ENCODE measurements around the gene GPR15. TPM values are rescaled to one million over a fixed set of nuclear protein-coding genes. Genes with fewer than 3 reads are reported as not detected.
A peak's percentile ranks its signal among the peaks of the same experiment; 100 is the strongest.

Gene GPR15
- total RNA-seq, 4 donors from 2014 or later: 1.5 to 2.7 (median 1.7) TPM

GRCh38 chr3:98560911-98561310 is 29.1 kb downstream of the GPR15 start:
- Histone ChIP-seq H3K4me3 (no peak overlapping the region), H3K27ac (no peak overlapping the region), H3K27me3 (no peaks in the 10 kb centered on the region), H3K36me3 (no peaks in the 10 kb centered on the region), H3K4me1 (peaks cover 0 to 7% (median 0%) of the 10 kb centered on the region in 3 donors), H3K9me3 (no peaks in the 10 kb centered on the region)
- intact Hi-C loops (cut with DNase I): no loop called here
- no peak for DNase-seq
- TF ChIP-seq POLR2A (IDR thresholded peaks at IDR 0.05) (no peak), CTCF (IDR thresholded peaks at IDR 0.05) (no peak)
- WGBS, 2 donors: 75 to 88% methylated on average over 2 of the region's 2 CpGs

GRCh38 chr3:98561727-98562521 is 30.1 kb downstream of the GPR15 start:
- Histone ChIP-seq H3K36me3 (no peaks in the 10 kb centered on the region), H3K27me3 (no peaks in the 10 kb centered on the region), H3K4me1 (peaks cover 0 to 2% (median 0%) of the 10 kb centered on the region in 3 donors), H3K9me3 (no peaks in the 10 kb centered on the region), H3K27ac (no peak overlapping the region), H3K4me3 (no peak overlapping the region)
- no peak for DNase-seq
- 74 to 75% methylated on average over 5 of the region's 5 CpGs for WGBS, 2 donors
- TF ChIP-seq CTCF (IDR thresholded peaks at IDR 0.05): no peak
- no peak for TF ChIP-seq POLR2A (IDR thresholded peaks at IDR 0.05)
- intact Hi-C loops (cut with DNase I): no loop called here

- intact Hi-C loops (cut with DNase I): no loop called here
- 50 to 71% methylated on average over 3 to 4 of the region's 4 CpGs for WGBS, 2 donors
- Histone ChIP-seq H3K27ac (peak overlapping the region in 1 of 4 donors; percentile 33), H3K9me3 (no peaks in the 10 kb centered on the region), H3K4me3 (no peak overlapping the region), H3K36me3 (no peaks in the 10 kb centered on the region), H3K4me1 (no peaks in the 10 kb centered on the region), H3K27me3 (no peaks in the 10 kb centered on the region)
- TF ChIP-seq POLR2A (IDR thresholded peaks at IDR 0.05) (no peak), CTCF (IDR thresholded peaks at IDR 0.05) (no peak)
- no peak for DNase-seq
Observed at GRCh38 chr3:98563661-98564281, 32.0 kb downstream of the GPR15 start.

GRCh38 chr3:98564282-98565005 is 32.7 kb downstream of the GPR15 start:
- intact Hi-C loops (cut with DNase I): no loop called here
- H3K4me1 ChIP-seq: no peaks in the 10 kb centered on the region
- no peak for DNase-seq
- peak overlapping the region in 1 of 4 donors; percentile 18 for H3K27ac ChIP-seq
- no peak overlapping the region for H3K4me3 ChIP-seq
- H3K9me3 ChIP-seq: no peaks in the 10 kb centered on the region
- H3K27me3 ChIP-seq: no peaks in the 10 kb centered on the region
- TF ChIP-seq POLR2A (IDR thresholded peaks at IDR 0.05): no peak
- no peak for TF ChIP-seq CTCF (IDR thresholded peaks at IDR 0.05)
- no peaks in the 10 kb centered on the region for H3K36me3 ChIP-seq
- WGBS, 2 donors: 74 to 75% methylated on average over 5 to 7 of the region's 7 CpGs

GRCh38 chr3:98565237-98565643 is 33.5 kb downstream of the GPR15 start:
- Histone ChIP-seq H3K4me3 (no peak overlapping the region), H3K4me1 (no peaks in the 10 kb centered on the region), H3K9me3 (no peaks in the 10 kb centered on the region), H3K36me3 (no peaks in the 10 kb centered on the region), H3K27me3 (no peaks in the 10 kb centered on the region), H3K27ac (no peak overlapping the region)
- no peak for DNase-seq
- TF ChIP-seq CTCF (IDR thresholded peaks at IDR 0.05): no peak
- no peak for TF ChIP-seq POLR2A (IDR thresholded peaks at IDR 0.05)
- WGBS, 2 donors: 50 to 60% methylated on average over 3 of the region's 3 CpGs
- intact Hi-C loops (cut with DNase I): no loop called here
